Karpas-422 (cell line): Measurements from ENCODE around the gene LHB. TPM values are rescaled to one million over a fixed set of nuclear protein-coding genes. Genes with fewer than 3 reads are reported as not detected.

Experiments used
- DNase-seq: peaks from one replicate; pipeline ENCODE4 v3.0.0-alpha.2; 2015
- H2AFZ ChIP-seq: fragments of 200-600 bp; sonication (generic); 2 replicates; pipeline ENCODE4 v1.6.1; 2014; ENCODE audit warnings: antibody characterized with exemption, low read length, mixed read lengths
- H3K27ac ChIP-seq: fragments of 200-600 bp; sonication (generic); 2 replicates; pipeline ENCODE4 v1.5.1; 2014; ENCODE audit warnings: mild to moderate bottlenecking, low read length, moderate library complexity
- H3K27me3 ChIP-seq: fragments of 200-600 bp; sonication (generic); 2 replicates; pipeline ENCODE4 v1.6.1; 2014; ENCODE audit warnings: low read length, mixed read lengths
- H3K36me3 ChIP-seq: fragments of 200-600 bp; sonication (generic); 2 replicates; pipeline ENCODE4 v1.6.1; 2014; ENCODE audit warnings: low read length, mixed read lengths; ENCODE audit not compliant: insufficient read depth
- H3K4me1 ChIP-seq: fragments of 200-600 bp; sonication (generic); 2 replicates; pipeline ENCODE4 v1.6.1; 2014; ENCODE audit warnings: mild to moderate bottlenecking, low read length, mixed read lengths
- H3K4me2 ChIP-seq: fragments of 200-600 bp; sonication (generic); 2 replicates; pipeline ENCODE4 v1.6.1; 2014; ENCODE audit warnings: low read length, low read depth, mild to moderate bottlenecking; ENCODE audit not compliant: poor library complexity, severe bottlenecking
- H3K4me3 ChIP-seq: fragments of 200-600 bp; sonication (generic); 2 replicates; pipeline ENCODE4 v1.5.1; 2014; ENCODE audit warnings: mild to moderate bottlenecking, antibody characterized with exemption, low read length, mixed read lengths
- H3K79me2 ChIP-seq: fragments of 200-600 bp; sonication (generic); 2 replicates; pipeline ENCODE4 v1.6.1; 2014; ENCODE audit warnings: mild to moderate bottlenecking, low read length, mixed read lengths
- H3K9ac ChIP-seq: fragments of 200-600 bp; sonication (generic); 2 replicates; pipeline ENCODE4 v1.6.0; 2014; ENCODE audit warnings: low read length
- H3K9me2 ChIP-seq: fragments of 200-600 bp; sonication (generic), shearing (Covaris generic); replicated peaks from 2 replicates; pipeline ENCODE4 v1.6.0; 2014; ENCODE audit warnings: mild to moderate bottlenecking, low read length, moderate library complexity; ENCODE audit not compliant: insufficient read depth
- H3K9me3 ChIP-seq: fragments of 300-700, 200-600 bp; sonication (generic); 2 replicates; pipeline ENCODE4 v1.6.1; 2014; ENCODE audit warnings: low read length, mixed read lengths
- H4K20me1 ChIP-seq: fragments of 200-600 bp; sonication (generic); 2 replicates; pipeline ENCODE4 v1.6.1; 2014; ENCODE audit warnings: mild to moderate bottlenecking, antibody characterized with exemption, low read length, low read depth; ENCODE audit not compliant: insufficient read depth
- total RNA-seq: library from RNA; depleted of rRNA; stranded (reverse); fragments of >200 nt; shearing (Covaris generic); gene quantifications from 2 replicates; pipeline ENCODE4 v1.2.3, GENCODE V29; 2014; ENCODE audit warnings: low replicate concordance

Gene LHB
- total RNA-seq, 1 experiment from 2014 or later = not detected

DNA sequence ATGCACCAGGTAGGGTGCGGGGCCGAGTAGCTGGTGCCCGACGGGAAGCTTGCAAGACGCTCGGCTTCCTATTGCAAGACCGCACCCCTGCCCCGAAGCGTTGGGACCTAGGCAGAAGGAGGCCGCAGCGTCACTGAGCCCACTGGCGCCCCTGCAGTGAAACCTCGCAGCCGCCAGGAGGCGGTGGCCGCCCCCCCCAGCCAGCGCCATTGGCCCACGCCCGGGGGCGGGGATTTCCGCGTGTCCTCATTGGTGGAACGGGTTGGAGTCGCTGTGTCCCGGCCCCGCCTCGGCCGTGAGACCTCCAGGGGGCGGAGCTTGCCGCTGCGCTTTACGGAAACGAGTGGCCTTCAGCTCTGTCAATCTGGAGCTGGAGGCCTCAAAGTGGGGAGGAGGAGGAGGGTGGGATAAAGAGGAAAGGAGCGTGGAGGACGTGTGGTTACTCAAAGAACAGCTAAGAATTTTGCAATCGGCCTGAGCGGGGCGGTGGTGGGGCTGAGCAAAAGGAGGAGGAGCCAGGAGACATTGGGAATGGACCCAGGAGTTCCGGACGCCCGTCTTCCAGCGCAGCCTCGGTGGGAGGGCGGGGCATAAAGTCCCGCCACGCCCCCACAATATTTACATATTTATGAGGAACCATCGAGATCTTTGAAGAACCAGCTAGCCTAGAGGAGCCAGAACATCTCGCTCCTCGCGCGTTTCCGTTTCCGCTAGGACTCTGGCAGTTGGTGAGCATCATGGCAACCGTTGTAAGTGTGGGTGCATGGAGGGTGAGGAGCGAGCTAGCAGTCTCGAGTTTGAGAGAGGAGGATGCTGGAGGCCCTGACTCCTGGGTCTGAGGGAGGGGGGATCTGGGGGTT is 23.5 kb downstream of the LHB start, which contains the start of the genes GYS1 and RUVBL2:
GYS1 (minus strand) TSS at position 135 of the 860 bp plus-strand sequence. CDS start 197 bp downstream, outside the sequence.
RUVBL2 (plus strand) TSS at position 713 of the 860 bp plus-strand sequence; CDS start at position 738, 25 bp downstream.
- peaks cover 75% of the 10 kb centered on the region for H3K79me2 ChIP-seq
- no peaks in the 10 kb centered on the region for H3K9me3 ChIP-seq
- H3K27me3 ChIP-seq = no peaks in the 10 kb centered on the region
- peaks cover 24% of the 10 kb centered on the region for H4K20me1 ChIP-seq
- no peaks in the 10 kb centered on the region for H3K36me3 ChIP-seq
- peak within 1 kb of the TSS; percentile 76 for H3K27ac ChIP-seq
- H3K9me2 ChIP-seq = no peaks in the 10 kb centered on the region
- peak within 1 kb of the TSS; percentile 91 for H3K9ac ChIP-seq
- peak within 1 kb of the TSS; percentile 87 for H3K4me3 ChIP-seq
- DNase-seq = peak; percentile 100
- peak within 1 kb of the TSS; percentile 86 for H3K4me2 ChIP-seq
- H3K4me1 ChIP-seq = peaks cover 23% of the 10 kb centered on the region
- peak within 1 kb of the TSS; percentile 33; the same call in 1 of the 2 replicates for H2AFZ ChIP-seq

DNA sequence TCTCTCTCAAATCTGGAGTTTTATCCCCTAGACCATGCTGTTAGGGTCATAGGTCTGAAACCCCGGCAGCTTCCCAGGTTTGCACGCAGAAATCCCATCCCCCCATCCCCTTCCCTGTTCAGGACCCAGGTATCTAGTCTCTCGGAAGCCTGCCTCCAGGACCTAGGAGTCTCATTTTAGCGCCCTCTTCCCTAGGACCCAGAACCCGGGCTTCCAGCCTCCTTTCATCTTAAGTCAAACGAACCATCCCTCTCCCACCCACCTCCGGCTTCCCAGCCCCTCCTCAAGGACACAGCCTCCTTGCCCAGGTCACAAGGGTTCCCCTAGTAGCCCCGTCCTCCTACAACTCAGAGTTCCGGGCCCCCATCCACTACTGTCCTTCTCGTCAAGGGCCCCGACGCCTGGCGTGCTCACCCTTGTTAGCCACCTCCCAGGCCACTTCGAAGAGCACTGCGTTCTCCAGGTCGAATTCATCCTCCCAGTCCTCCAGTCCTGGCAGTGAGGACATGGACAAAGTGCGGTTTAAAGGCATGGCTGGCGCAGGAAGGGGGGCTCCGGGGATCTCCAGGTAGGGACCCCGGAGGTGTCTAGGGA is 24.2 kb downstream of the LHB start:
- DNase-seq = peak; percentile 74
- Histone ChIP-seq H4K20me1 (peaks cover 18% of the 10 kb centered on the region), H3K9me3 (no peaks in the 10 kb centered on the region), H3K79me2 (peaks cover 68% of the 10 kb centered on the region), H3K36me3 (no peaks in the 10 kb centered on the region), H3K27me3 (no peaks in the 10 kb centered on the region), H3K4me2 (peak overlapping the region; percentile 86), H3K9ac (peak overlapping the region; percentile 91), H3K9me2 (no peaks in the 10 kb centered on the region), H3K4me3 (peak overlapping the region; percentile 87), H3K4me1 (peaks cover 23% of the 10 kb centered on the region), H3K27ac (peak overlapping the region; percentile 46; the same call in 1 of the 2 replicates), H2AFZ (peak overlapping the region; percentile 33; the same call in 1 of the 2 replicates)

DNA sequence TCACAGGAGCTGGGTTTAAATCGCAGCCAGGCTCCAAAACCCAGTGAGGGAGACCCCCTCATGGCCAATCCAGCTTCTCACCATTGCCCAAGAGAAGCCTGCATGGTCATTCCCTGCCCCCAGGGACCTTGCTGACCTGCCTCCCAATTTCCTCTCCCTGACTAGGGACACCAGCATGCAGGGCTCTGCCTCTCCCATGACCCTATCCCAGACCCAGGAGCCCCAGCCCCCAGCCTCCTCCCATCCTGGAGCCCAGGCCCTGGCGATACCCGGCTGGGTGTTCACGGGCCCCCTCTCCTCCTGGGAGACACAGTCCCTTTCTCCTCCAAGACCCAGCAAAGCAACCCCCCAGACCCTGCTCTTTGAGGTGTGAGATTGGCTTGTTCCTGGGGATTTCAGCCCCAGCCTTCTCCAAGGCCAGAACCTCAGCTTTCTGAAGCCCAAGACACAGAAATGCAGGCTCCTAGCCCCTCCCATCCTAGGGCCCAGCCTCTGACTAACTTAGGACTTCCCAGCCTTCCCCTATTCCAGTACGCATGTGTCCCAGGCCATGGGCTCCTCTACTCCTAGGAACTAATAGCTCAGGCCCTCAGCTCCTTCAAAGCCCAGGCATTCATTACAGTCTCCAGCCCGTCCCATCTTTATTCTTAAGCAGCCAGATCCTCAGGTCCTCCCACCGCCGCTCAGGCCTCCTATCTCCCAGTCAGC is 24.9 kb downstream of the LHB start:
- H4K20me1 ChIP-seq = peaks cover 14% of the 10 kb centered on the region
- no peaks in the 10 kb centered on the region for H3K9me3 ChIP-seq
- peak overlapping the region; percentile 46; the same call in 1 of the 2 replicates for H3K27ac ChIP-seq
- H3K9me2 ChIP-seq = no peaks in the 10 kb centered on the region
- H2AFZ ChIP-seq = peak overlapping the region; percentile 33; the same call in 1 of the 2 replicates
- peak overlapping the region; percentile 86 for H3K4me2 ChIP-seq
- H3K27me3 ChIP-seq = no peaks in the 10 kb centered on the region
- peak; percentile 70 for DNase-seq
- peak overlapping the region; percentile 91 for H3K9ac ChIP-seq
- H3K79me2 ChIP-seq = peaks cover 63% of the 10 kb centered on the region
- H3K4me3 ChIP-seq = peak overlapping the region; percentile 87
- no peaks in the 10 kb centered on the region; the same call in none of the 2 replicates for H3K36me3 ChIP-seq
- peaks cover 23% of the 10 kb centered on the region for H3K4me1 ChIP-seq

DNA sequence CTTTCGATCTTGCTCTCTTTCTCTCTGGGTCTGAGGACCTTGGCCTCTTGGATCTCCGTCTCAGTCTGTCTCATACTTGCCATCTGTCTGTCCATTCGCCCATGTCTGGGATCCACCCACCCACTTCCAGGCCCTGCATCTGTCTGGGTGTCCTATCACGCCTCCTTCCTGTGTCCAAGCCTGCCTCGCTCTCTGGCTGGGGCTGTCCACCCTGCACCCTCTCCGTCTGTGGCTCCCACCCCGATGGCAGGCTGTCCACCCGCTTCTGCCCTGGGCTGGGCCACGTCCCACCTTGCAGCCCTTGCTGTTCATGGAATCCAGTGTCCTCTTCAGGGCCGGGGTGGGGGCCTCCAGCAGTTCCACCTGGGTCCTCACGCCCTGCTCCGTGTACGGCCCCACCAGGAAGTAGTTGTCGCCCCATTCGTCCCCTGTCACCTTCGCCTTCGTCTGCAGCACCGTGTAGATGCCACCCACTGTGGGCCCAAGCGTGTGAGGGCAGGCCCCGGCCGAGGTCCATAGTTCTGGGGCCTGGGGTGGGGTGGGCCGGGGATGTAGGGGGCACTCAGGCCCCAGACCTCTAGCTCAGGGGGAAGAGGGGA is 25.8 kb downstream of the LHB start:
- Histone ChIP-seq H3K4me2 (peak overlapping the region; percentile 86), H3K79me2 (peaks cover 55% of the 10 kb centered on the region), H2AFZ (no peak overlapping the region), H4K20me1 (peaks cover 13% of the 10 kb centered on the region; the same call in 1 of the 2 replicates), H3K27ac (no peak overlapping the region), H3K27me3 (no peaks in the 10 kb centered on the region), H3K4me1 (peaks cover 23% of the 10 kb centered on the region), H3K9me3 (no peaks in the 10 kb centered on the region), H3K9ac (peak overlapping the region; percentile 91), H3K4me3 (peak overlapping the region; percentile 87), H3K9me2 (no peaks in the 10 kb centered on the region), H3K36me3 (no peaks in the 10 kb centered on the region; the same call in none of the 2 replicates)
- no peak for DNase-seq

DNA sequence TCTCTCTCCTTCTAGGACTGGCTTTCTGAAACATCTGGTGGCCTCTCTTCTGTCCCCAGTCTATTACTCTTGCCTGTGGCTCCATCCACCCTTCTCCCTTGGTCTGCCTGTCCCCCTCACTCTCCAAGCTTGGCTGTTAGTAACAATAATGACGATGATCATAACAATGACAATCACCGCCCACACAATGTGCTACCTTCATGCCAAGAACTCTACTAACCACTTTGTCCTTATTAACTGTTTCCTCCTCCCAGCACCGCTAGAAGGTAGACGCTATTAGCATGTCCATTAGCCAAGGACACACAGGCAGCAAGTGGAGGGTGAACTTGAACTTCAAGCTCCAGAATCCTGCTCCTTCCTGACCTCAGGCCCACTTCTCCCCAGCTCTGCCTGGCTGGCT is 26.5 kb downstream of the LHB start:
- Histone ChIP-seq H3K36me3 (peaks cover 5% of the 10 kb centered on the region), H3K4me3 (no peak overlapping the region), H3K27me3 (no peaks in the 10 kb centered on the region), H3K4me2 (no peak overlapping the region), H4K20me1 (peaks cover 12% of the 10 kb centered on the region; the same call in 1 of the 2 replicates), H2AFZ (no peak overlapping the region), H3K4me1 (peaks cover 22% of the 10 kb centered on the region), H3K9me3 (no peaks in the 10 kb centered on the region), H3K9ac (no peak overlapping the region), H3K79me2 (peaks cover 48% of the 10 kb centered on the region), H3K27ac (no peak overlapping the region), H3K9me2 (no peaks in the 10 kb centered on the region)
- DNase-seq = no peak

DNA sequence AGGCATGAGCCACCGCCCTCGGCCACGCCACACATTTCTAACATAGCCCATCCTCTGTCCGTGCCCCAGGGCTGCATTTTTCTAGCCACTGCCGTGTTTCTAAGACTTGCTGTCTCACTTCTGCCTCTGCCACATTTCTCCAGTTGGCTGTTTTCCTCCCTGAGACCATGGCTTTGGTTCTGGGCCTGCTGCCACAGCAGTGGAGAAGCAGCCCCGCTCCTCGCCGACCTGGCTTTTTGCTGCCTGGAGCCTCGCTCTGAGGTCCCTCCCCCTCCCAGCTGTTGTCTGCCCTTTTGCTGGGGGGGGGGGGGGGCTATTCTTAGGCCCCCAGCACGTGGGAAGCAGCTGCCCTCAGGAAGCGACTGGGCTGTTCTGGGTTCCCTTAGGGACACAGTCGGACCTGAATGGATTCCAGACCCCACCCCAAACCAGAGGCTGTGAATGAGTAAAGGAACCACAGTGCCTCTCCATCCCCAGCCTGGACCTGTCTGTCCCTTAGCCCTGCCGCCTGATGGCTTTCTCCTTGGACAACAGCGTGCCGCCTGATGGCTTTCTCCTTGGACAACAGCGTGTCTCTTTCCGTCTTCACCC is 27.1 kb downstream of the LHB start:
- H2AFZ ChIP-seq = no peak overlapping the region
- H3K79me2 ChIP-seq = peaks cover 42% of the 10 kb centered on the region
- H3K9ac ChIP-seq = no peak overlapping the region
- DNase-seq = no peak
- no peak overlapping the region for H3K4me3 ChIP-seq
- no peaks in the 10 kb centered on the region for H3K9me3 ChIP-seq
- peaks cover 11% of the 10 kb centered on the region for H3K36me3 ChIP-seq
- no peaks in the 10 kb centered on the region for H3K9me2 ChIP-seq
- H4K20me1 ChIP-seq = peaks cover 6% of the 10 kb centered on the region; the same call in 1 of the 2 replicates
- H3K4me2 ChIP-seq = no peak overlapping the region
- no peak overlapping the region for H3K27ac ChIP-seq
- H3K4me1 ChIP-seq = peaks cover 16% of the 10 kb centered on the region
- H3K27me3 ChIP-seq = no peaks in the 10 kb centered on the region

DNA sequence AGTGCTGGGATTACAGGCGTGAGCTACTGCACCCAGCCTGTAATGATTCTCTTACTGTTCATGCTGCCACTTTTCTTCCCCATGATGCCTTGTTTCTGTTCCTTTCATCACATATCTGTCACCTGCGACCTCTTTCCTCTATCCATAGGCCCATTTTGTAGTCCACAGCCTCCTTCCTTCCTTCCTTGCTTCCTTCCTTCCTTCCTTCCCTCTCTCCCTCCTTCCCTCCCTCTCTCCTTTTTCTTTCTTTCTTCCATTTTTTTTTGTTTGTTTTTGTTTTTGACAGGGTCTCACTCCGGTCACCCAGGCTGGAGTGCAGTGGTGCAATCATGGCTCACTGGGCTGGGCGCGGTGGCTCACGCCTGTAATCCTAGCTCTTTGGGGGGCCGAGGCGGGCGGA is 28.0 kb downstream of the LHB start:
- Histone ChIP-seq H3K27ac (no peak overlapping the region), H2AFZ (no peak overlapping the region), H3K9ac (no peak overlapping the region), H3K36me3 (peaks cover 14% of the 10 kb centered on the region), H3K4me2 (no peak overlapping the region), H3K27me3 (no peaks in the 10 kb centered on the region), H3K9me3 (no peaks in the 10 kb centered on the region), H3K9me2 (no peaks in the 10 kb centered on the region), H3K4me1 (peaks cover 12% of the 10 kb centered on the region), H3K4me3 (no peak overlapping the region), H4K20me1 (no peaks in the 10 kb centered on the region; the same call in 1 of the 2 replicates), H3K79me2 (peaks cover 32% of the 10 kb centered on the region)
- no peak for DNase-seq
